HG03460 (cell line): ENCODE results near the gene URB1.
"Not testable (repeated sequence)": the region's sequence is repeated elsewhere in the genome, so short reads cannot be mapped to it uniquely, and the experiment has no call there.

ENCODE experiments used
- ATAC-seq: cut with Tn5 transposase; IDR thresholded peaks from one replicate; pipeline ENCODE4 v1.9.1; 2021; ENCODE audit not compliant: unreplicated experiment

URB1 gene

DNA sequence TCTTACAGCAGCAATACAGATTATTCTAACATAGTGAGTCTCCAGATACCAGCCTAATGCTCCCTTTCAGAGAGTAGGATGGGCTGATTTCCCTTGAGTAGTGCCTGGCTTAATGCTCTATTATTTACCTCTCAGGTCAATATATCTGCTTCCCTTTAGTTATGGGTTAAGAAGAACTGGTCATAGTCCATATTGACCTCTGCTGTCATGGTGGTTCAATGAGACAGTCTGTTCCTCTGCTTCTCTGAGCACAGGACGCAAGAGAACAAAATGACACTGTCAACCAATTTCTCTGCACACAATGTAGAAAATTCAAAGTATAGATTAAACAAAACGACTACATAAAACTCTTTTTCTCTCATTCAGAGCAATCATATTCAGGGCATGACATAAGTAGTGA is 91.2 kb downstream of the URB1 start:
- no peak for ATAC-seq

GRCh38 chr21:32300117-32300681 is 92.6 kb downstream of the URB1 start:
- ATAC-seq = no peak

- no peak for ATAC-seq
These were observed 93.1 kb downstream of the URB1 start for GRCh38 chr21:32299695-32300094.

GRCh38 chr21:32298658-32299081 is 94.1 kb downstream of the URB1 start, which contains the start of gene MRAP:
Gene MRAP, plus strand, starts transcription at chr21:32298855. Its CDS starts 117 bp downstream, at chr21:32298972.
- no peak for ATAC-seq

DNA sequence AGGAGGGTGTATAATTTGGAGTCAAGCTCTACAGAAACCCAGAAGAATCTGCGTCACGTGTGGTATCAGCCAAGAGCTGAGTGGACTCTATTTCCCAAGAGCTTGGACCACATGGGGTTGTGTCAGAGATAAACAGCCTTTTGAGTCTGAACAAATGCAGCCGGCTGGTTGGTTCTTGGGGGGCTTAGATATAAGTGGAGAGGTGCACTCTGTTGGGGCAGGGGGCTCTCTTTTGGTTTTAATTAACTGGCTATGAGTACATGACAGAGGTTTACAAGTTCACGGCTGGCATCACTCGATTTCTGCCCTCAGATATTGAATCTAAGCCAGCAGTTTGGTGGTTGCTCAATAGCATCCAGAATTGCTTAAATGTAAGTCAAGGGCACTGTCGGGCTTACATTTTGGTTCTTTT is 94.7 kb downstream of the URB1 start:
- ATAC-seq = no peak

GRCh38 chr21:32297449-32297848 is 95.4 kb downstream of the URB1 start:
- no peak for ATAC-seq

GRCh38 chr21:32285476-32285875 is 107.3 kb downstream of the URB1 start:
- no peak for ATAC-seq

- ATAC-seq = no peak
These were observed 109.8 kb downstream of the URB1 start for GRCh38 chr21:32282992-32283391.

- no peak for ATAC-seq
These were observed 111.3 kb downstream of the URB1 start for GRCh38 chr21:32281531-32281930.

DNA sequence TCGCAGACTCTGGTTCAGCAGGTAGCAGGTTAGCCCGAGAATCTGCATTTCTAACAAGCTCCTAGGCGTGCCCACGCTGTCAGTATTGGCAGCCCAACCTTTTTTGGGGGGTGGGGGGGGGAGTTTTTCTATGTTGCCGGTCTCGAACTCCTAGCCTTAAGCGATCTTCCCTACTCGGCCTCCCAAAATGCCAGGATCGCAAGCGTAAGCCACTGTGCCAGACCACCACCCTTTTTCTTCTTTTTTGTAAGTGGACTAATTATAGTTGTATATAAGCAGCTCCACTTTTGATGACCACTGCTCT is 113.5 kb downstream of the URB1 start:
- peak; percentile 17 for ATAC-seq

DNA sequence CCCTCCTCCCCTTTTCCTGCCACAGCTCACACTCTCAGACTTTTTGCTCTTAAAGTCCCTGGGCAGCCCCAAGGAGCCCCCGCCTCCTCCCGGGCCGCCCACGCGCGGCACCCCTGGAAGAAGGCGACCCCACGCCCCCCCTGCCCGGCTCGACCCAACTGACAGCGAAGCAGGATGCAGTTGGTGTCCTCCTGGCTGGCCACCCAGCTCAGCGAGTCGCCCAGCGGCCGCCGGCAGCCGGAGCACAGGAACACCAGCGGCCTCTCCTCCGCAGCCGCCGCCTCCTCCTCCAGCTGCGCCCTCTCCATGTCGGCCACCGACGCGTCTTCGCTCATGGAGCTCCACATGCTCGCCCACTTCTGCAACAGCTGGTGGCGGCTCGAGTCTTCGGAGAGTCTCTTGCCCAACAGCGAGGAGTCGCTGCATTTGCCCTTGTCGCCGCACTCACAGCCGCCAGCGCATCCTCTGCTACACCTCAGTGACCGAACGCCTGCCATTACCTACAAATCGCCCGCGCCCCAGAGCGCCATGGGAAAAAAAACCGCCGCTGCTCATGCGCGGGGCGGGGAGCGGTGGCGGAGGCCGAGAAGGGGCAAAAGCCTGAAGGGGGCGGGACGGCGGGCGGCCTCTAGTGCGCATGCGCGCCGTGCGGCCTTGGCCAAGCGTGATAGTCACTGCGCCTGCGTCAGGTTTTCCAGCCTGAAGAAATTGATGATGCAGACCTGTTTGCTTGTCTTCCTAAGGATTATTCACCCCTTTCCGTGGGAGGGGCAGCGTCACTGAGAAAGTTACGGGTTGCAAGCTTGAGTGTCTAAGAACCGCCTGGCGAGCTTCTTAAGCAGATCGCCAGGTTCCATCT is 114.1 kb downstream of the URB1 start, which contains the start of gene MIS18A:
Gene MIS18A, minus strand, starts transcription at position 532 of the 859 bp plus-strand sequence. Its CDS starts 35 bp downstream, at position 497.
- ATAC-seq = peak; percentile 95

DNA sequence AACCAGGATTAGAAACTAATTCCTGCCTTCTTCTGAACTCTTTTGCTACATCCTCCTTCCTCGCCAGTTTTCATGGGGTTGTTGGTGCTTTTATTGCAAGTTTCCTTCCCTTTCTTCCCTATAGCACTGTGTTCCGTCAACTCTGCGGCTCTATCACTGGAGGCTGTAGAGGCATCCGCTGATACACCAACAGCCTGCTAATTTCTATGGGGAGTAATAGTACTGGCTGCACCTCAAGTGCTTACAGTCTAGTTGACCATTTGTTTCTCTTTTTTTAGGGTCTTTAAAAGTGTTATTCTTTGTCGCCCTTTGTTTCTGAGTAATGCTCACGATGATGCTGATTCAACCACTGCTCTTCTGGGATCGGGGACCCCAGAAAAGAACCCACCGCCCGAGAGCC is 114.7 kb downstream of the URB1 start:
- no peak for ATAC-seq

- ATAC-seq = no peak
These were observed 116.1 kb downstream of the URB1 start for GRCh38 chr21:32276671-32277070.

DNA sequence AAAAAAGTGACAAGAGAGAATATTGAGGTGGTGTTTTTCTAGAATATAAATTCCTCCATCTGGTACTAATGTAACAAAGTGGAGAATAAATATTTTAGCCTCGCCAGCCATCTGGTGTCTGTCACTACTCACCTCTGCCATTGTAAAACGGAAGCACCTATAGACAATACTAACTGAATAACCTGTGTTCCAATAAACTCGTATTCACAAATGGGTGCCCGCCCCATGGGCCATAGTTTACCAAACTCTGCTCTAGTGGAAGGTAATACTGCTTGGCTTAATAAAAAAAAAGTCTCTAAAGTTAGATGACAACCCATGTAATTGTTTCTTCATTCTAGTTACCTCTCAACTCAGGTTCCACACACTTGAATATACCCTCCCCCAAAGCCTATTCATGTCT is 122.1 kb downstream of the URB1 start:
- ATAC-seq = no peak

DNA sequence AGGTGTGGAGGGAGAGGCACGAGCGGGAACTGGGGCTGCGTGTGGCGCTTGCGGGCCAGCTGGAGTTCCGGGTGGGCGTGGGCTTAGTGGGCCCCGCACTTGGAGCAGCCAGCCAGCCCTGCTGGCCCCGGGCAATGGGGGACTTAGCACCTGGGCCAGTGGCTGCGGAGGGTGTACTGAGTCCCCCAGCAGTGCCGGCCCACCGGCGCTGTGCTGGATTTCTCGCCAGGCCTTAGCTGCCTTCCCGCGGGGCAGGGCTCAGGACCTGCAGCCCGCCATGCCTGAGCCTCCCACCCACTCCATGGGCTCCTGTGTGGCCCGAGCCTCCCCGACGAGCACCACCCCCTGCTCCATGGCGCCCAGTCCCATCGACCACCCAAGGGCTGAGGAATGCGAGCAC is 127.5 kb downstream of the URB1 start:
- ATAC-seq = not testable (repeated sequence)

- no peak for ATAC-seq
These were observed 130.9 kb downstream of the URB1 start for GRCh38 chr21:32261929-32262328.
